AG04450 (cell line): ENCODE data around the gene KRT3. TPM values are rescaled to one million over a fixed set of nuclear protein-coding genes. Genes with fewer than 3 reads are reported as not detected.

Experiments
- CTCF ChIA-PET: fragments of 300-600, 350-600 bp; formaldehyde crosslinking; extraction: SDS; loops from one replicate; lab custom pipeline; 2022; ENCODE audit warnings: antibody characterized with exemption, inconsistent platforms; lab: Charles Lee
- POLR2A ChIA-PET: fragments of 350-600 bp; formaldehyde crosslinking; extraction: SDS; loops from one replicate; lab custom pipeline; 2021; ENCODE audit warnings: antibody characterized with exemption, inconsistent platforms; lab: Yijun Ruan, JAX
- DNase-seq: peaks from one replicate; pipeline ENCODE4 v3.0.0-alpha.2; 2011; ENCODE audit warnings: low read depth, low spot score
- H3K27ac ChIP-seq: one replicate; pipeline ENCODE4 v1.5.1; 2012; ENCODE audit warnings: low read depth, low read length, control low read depth
- H3K27me3 ChIP-seq: one replicate; pipeline ENCODE4 v1.6.0; 2012; ENCODE audit warnings: low read length; ENCODE audit not compliant: control insufficient read depth, insufficient read depth
- H3K4me3 ChIP-seq: 2 replicates; pipeline ENCODE4 v1.5.1; 2011; ENCODE audit warnings: mild to moderate bottlenecking, low read depth, low read length, control low read depth
- H3K9me3 ChIP-seq: 2 replicates; pipeline ENCODE4 v1.5.1; 2012; ENCODE audit warnings: low read length; ENCODE audit not compliant: control insufficient read depth, insufficient read depth
- CTCF ChIP-seq: IDR thresholded peaks from 2 replicates; pipeline ENCODE4 v1.5.1; 2011; ENCODE audit warnings: low read depth, low read length, control low read depth, inconsistent platforms
- polyA plus RNA-seq: library from polyadenylated mRNA; depleted of rRNA; stranded (reverse); fragments of >200 nt; gene quantifications from 2 replicates; pipeline ENCODE4 v1.2.3, GENCODE V29; 2011

Gene KRT3
- polyA plus RNA-seq, 1 experiment = not detected

GRCh38 chr12:52788192-52788875, 7.6 kb downstream of the KRT3 start:
- no peak for DNase-seq
- TF ChIP-seq CTCF = no peak
- peaks cover 28% of the 10 kb centered on the region for H3K27me3 ChIP-seq
- ChIA-PET CTCF (no interaction called here), POLR2A (no interaction called here)
- H3K27ac ChIP-seq = no peak overlapping the region
- H3K4me3 ChIP-seq = no peak overlapping the region
- no peaks in the 10 kb centered on the region; the same call in 1 of the 2 replicates for H3K9me3 ChIP-seq

GRCh38 chr12:52787324-52788191, 8.4 kb downstream of the KRT3 start:
- ChIA-PET CTCF (no interaction called here), POLR2A (no interaction called here)
- Histone ChIP-seq H3K27me3 (peaks cover 28% of the 10 kb centered on the region), H3K9me3 (no peaks in the 10 kb centered on the region; the same call in 1 of the 2 replicates), H3K27ac (no peak overlapping the region), H3K4me3 (no peak overlapping the region)
- DNase-seq = no peak
- no peak for TF ChIP-seq CTCF

GRCh38 chr12:52784909-52785308, 11.0 kb downstream of the KRT3 start:
- no peak overlapping the region for H3K27ac ChIP-seq
- H3K9me3 ChIP-seq = no peaks in the 10 kb centered on the region
- no peak for TF ChIP-seq CTCF
- POLR2A ChIA-PET = no interaction called here
- CTCF ChIA-PET = no interaction called here
- no peak overlapping the region for H3K4me3 ChIP-seq
- no peak for DNase-seq
- peaks cover 25% of the 10 kb centered on the region for H3K27me3 ChIP-seq

GRCh38 chr12:52783563-52784316, 12.2 kb downstream of the KRT3 start:
- H3K27ac ChIP-seq = no peak overlapping the region
- peaks cover 21% of the 10 kb centered on the region for H3K27me3 ChIP-seq
- no peaks in the 10 kb centered on the region for H3K9me3 ChIP-seq
- CTCF ChIA-PET = no interaction called here
- no peak overlapping the region for H3K4me3 ChIP-seq
- TF ChIP-seq CTCF = no peak
- DNase-seq = no peak
- POLR2A ChIA-PET = no interaction called here
